ENCODE data around the gene PSMD13. TPM values are rescaled to one million over a fixed set of nuclear protein-coding genes. Genes with fewer than 3 reads are reported as not detected.

The PSMD13 gene
- total RNA-seq, 4 donors from 2014 or later: 69.6 to 124 (median 78.2) TPM

- DNase-seq (ENCODE audit: low spot score) (no peak), ATAC-seq (ENCODE audit: low FRiP score) (no peak)
- TF ChIP-seq CTCF (IDR thresholded peaks at IDR 0.05): no peak
Measured at GRCh38 chr11:298406-299065, 61.8 kb downstream of the PSMD13 start.

- DNase-seq (ENCODE audit: low spot score) (no peak), ATAC-seq (ENCODE audit: low FRiP score) (no peak)
- TF ChIP-seq CTCF (IDR thresholded peaks at IDR 0.05): no peak
Measured at GRCh38 chr11:299081-299891, 62.5 kb downstream of the PSMD13 start, which contains the start of gene IFITM5. Gene IFITM5 (minus strand): TSS chr11:299526. CDS start chr11:299490, 36 bp downstream.

- no peak for ATAC-seq (ENCODE audit: low FRiP score)
- no peak for DNase-seq (ENCODE audit: low spot score)
- no peak for TF ChIP-seq CTCF (IDR thresholded peaks at IDR 0.05)
Measured at GRCh38 chr11:299951-300735, 63.4 kb downstream of the PSMD13 start.

Other genes with a start within 250 kb of the PSMD13 start
- not detected for gene SCGB1C1, start 43.9 kb upstream of the PSMD13 start, total RNA-seq
- 10 to 100 TPM; 18.4 to 29.1 (median 26.8) TPM for gene BET1L, start 29.6 kb upstream of the PSMD13 start, total RNA-seq
- gene RIC8A, start 29.3 kb upstream of the PSMD13 start, total RNA-seq: 100 to 1,000 TPM in 1 of 4 donors, 10 to 100 TPM in 3; 60.6 to 104 (median 77.6) TPM
- 10 to 100 TPM in 3 of 4 donors, 1 to 10 TPM in 1; 6.8 to 19.2 (median 12.2) TPM for gene SIRT3, start 634 bp upstream of the PSMD13 start, total RNA-seq
- gene NLRP6, start 41.4 kb downstream of the PSMD13 start, total RNA-seq: 10 to 100 TPM in 1 of 4 donors, 1 to 10 TPM in 2, under 1 TPM in 1; 0.84 to 11.8 (median 3.8) TPM
- 10 to 100 TPM; 10.9 to 53.6 (median 19.8) TPM for gene PGGHG, start 52.1 kb downstream of the PSMD13 start, total RNA-seq
- gene IFITM5, start 62.5 kb downstream of the PSMD13 start, total RNA-seq: not detected
- 100 to 1,000 TPM; 266 to 442 (median 382) TPM for gene IFITM2, start 70.8 kb downstream of the PSMD13 start, total RNA-seq
- 100 to 1,000 TPM; 224 to 389 (median 247) TPM for gene IFITM1, start 77.1 kb downstream of the PSMD13 start, total RNA-seq
- gene IFITM3, start 83.9 kb downstream of the PSMD13 start, total RNA-seq: 100 to 1,000 TPM; 340 to 466 (median 398) TPM
- gene B4GALNT4, start 132.5 kb downstream of the PSMD13 start, total RNA-seq: 1 to 10 TPM; 1.4 to 4.1 (median 2.5) TPM
- under 1 TPM in 3 of 4 donors, not detected in 1; 0.09 to 0.96 (median 0.95) TPM for gene PKP3, start 157.2 kb downstream of the PSMD13 start, total RNA-seq
- 10 to 100 TPM; 17.6 to 42.1 (median 31.0) TPM for gene SIGIRR, start 178.0 kb downstream of the PSMD13 start, total RNA-seq
- gene ANO9, start 205.0 kb downstream of the PSMD13 start, total RNA-seq: 1 to 10 TPM in 3 of 4 donors, under 1 TPM in 1; 0.79 to 3.6 (median 3.1) TPM
- gene PTDSS2, start 213.3 kb downstream of the PSMD13 start, total RNA-seq: 10 to 100 TPM; 33.0 to 45.2 (median 39.0) TPM

All from omental fat pad (tissue), 4 donors.